Measurements from ENCODE around the gene MRRF. TPM values are rescaled to one million over a fixed set of nuclear protein-coding genes. Genes with fewer than 3 reads are reported as not detected.
"Not testable (repeated sequence)": the region's sequence is repeated elsewhere in the genome, so short reads cannot be mapped to it uniquely, and the experiment has no call there.

MRRF gene
- total RNA-seq, 1 experiment from 2014 or later, result 45.7 TPM

DNA sequence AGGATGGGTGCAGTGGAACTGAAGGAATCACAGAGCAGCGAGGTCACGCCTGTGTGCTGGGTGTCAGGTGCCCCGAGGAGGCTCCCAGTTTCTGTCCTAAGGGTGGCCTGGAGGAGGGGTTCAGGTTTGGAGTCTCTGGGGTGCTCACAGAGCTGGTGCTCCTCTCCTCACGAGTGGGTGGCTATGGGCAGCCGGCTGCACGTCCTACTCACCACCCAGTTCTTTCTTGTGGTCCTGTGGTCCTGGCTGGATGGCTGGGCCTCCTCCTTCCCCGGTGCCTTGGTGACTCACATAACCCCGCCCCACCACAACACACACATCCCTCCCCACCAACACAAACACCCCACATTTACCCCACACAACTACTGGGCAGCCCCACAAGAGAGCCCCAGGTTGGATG lies 96.2 kb downstream of the MRRF start:
- no TSS peak for BruUV-seq (replicated peaks)
- peaks cover 17% of the 10 kb centered on the region for H3K27me3 Mint-ChIP-seq (ENCODE audit: unreplicated experiment)
- no peak overlapping the region for H3K4me3 Mint-ChIP-seq (ENCODE audit: low read depth, unreplicated experiment)
- H3K4me1 Mint-ChIP-seq (ENCODE audit: low read depth, unreplicated experiment), result no peaks in the 10 kb centered on the region
- H3K9me3 Mint-ChIP-seq (ENCODE audit: low read depth, unreplicated experiment), result peaks cover 3% of the 10 kb centered on the region
- intact Hi-C loops (cut with micrococcal nuclease; ENCODE audit: unreplicated experiment), result no loop called here
- no peak for DNase-seq
- TF ChIP-seq, protein P1, sequence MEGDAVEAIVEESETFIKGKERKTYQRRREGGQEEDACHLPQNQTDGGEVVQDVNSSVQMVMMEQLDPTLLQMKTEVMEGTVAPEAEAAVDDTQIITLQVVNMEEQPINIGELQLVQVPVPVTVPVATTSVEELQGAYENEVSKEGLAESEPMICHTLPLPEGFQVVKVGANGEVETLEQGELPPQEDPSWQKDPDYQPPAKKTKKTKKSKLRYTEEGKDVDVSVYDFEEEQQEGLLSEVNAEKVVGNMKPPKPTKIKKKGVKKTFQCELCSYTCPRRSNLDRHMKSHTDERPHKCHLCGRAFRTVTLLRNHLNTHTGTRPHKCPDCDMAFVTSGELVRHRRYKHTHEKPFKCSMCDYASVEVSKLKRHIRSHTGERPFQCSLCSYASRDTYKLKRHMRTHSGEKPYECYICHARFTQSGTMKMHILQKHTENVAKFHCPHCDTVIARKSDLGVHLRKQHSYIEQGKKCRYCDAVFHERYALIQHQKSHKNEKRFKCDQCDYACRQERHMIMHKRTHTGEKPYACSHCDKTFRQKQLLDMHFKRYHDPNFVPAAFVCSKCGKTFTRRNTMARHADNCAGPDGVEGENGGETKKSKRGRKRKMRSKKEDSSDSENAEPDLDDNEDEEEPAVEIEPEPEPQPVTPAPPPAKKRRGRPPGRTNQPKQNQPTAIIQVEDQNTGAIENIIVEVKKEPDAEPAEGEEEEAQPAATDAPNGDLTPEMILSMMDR (IDR thresholded peaks at IDR 0.05; ENCODE audit: unreplicated experiment), result no peak
- H3K27ac Mint-ChIP-seq (ENCODE audit: unreplicated experiment), result no peak overlapping the region
- CTCF ChIA-PET, result no interaction called here
- H3K36me3 Mint-ChIP-seq (ENCODE audit: insufficient read depth, unreplicated experiment), result no peaks in the 10 kb centered on the region

- CTCF ChIA-PET; DNase-seq; H3K4me1 Mint-ChIP-seq (ENCODE audit: low read depth, unreplicated experiment); BruUV-seq (replicated peaks); H3K4me3 Mint-ChIP-seq (ENCODE audit: low read depth, unreplicated experiment); H3K36me3 Mint-ChIP-seq (ENCODE audit: insufficient read depth, unreplicated experiment); H3K9me3 Mint-ChIP-seq (ENCODE audit: low read depth, unreplicated experiment); H3K27ac Mint-ChIP-seq (ENCODE audit: unreplicated experiment); H3K27me3 Mint-ChIP-seq (ENCODE audit: unreplicated experiment); intact Hi-C loops (cut with micrococcal nuclease; ENCODE audit: unreplicated experiment): not testable (repeated sequence)
Measured at GRCh38 chr9:122363131-122363530, 98.4 kb downstream of the MRRF start.

GRCh38 chr9:122364117-122364782 lies 99.6 kb downstream of the MRRF start:
- intact Hi-C loops (cut with micrococcal nuclease; ENCODE audit: unreplicated experiment), result no loop called here
- Mint-ChIP-seq H3K4me1 (ENCODE audit: low read depth, unreplicated experiment) (no peaks in the 10 kb centered on the region), H3K36me3 (ENCODE audit: insufficient read depth, unreplicated experiment) (no peaks in the 10 kb centered on the region), H3K9me3 (ENCODE audit: low read depth, unreplicated experiment) (peaks cover 4% of the 10 kb centered on the region), H3K4me3 (ENCODE audit: low read depth, unreplicated experiment) (no peak overlapping the region), H3K27me3 (ENCODE audit: unreplicated experiment) (no peaks in the 10 kb centered on the region), H3K27ac (ENCODE audit: unreplicated experiment) (no peak overlapping the region)
- TF ChIP-seq, protein P1 (IDR thresholded peaks at IDR 0.05; ENCODE audit: unreplicated experiment), result no peak
- no peak for DNase-seq
- BruUV-seq (replicated peaks), result no TSS peak
- CTCF ChIA-PET, result no interaction called here

DNA sequence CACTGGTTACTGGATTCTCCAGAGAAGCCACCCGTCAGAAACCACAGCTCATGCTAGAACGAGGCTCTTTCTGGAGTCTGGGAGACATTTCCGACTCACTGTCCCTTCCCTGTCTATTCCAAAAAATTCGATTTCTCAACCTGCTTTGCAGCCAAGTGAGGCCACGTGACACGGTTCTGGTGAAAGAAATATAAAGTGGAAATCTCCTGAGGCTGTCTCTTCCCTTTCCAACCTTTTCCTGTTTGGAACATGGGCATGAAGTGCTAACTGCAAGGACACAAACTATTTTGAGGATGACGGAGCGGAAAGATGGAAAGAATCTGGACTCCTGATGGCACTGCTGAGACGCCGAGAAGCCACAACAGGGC lies 100.1 kb downstream of the MRRF start:
- Mint-ChIP-seq H3K4me1 (ENCODE audit: low read depth, unreplicated experiment) (no peaks in the 10 kb centered on the region), H3K27me3 (ENCODE audit: unreplicated experiment) (no peaks in the 10 kb centered on the region), H3K36me3 (ENCODE audit: insufficient read depth, unreplicated experiment) (no peaks in the 10 kb centered on the region), H3K9me3 (ENCODE audit: low read depth, unreplicated experiment) (peaks cover 4% of the 10 kb centered on the region), H3K4me3 (ENCODE audit: low read depth, unreplicated experiment) (no peak overlapping the region), H3K27ac (ENCODE audit: unreplicated experiment) (no peak overlapping the region)
- intact Hi-C loops (cut with micrococcal nuclease; ENCODE audit: unreplicated experiment), result no loop called here
- DNase-seq, result no peak
- BruUV-seq (replicated peaks), result no TSS peak
- TF ChIP-seq, protein P1 (IDR thresholded peaks at IDR 0.05; ENCODE audit: unreplicated experiment), result no peak
- CTCF ChIA-PET, result no interaction called here

DNA sequence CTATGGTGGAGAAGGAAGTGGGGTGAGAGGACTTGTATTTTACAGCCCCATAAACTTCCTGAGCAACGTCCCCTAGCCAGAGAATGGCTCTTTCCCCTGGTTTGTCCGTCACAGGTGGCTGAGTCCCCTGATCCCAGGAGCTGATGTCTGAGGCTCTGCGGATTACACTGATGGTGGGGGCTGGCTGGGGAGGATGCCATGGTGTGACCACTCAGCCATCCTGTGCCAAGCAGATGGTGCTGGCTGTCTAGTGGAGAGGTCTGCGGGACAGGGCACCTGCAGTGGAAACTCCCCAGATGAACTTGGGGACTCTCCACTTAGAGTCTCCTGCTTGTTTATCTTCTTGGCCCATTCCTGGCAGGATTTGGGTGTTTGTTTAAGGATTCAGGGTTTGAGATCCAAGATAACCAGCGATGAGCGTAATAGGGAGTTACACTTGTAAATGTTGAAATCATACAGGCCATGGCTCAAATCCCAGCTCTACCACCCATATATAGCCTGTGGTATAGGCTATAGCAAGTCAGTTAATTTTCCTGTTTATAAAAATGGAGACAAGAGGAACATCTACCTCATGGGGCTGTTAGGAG lies 101.5 kb downstream of the MRRF start:
- Mint-ChIP-seq H3K27ac (ENCODE audit: unreplicated experiment) (no peak overlapping the region), H3K4me1 (ENCODE audit: low read depth, unreplicated experiment) (no peaks in the 10 kb centered on the region), H3K36me3 (ENCODE audit: insufficient read depth, unreplicated experiment) (no peaks in the 10 kb centered on the region), H3K4me3 (ENCODE audit: low read depth, unreplicated experiment) (no peak overlapping the region), H3K9me3 (ENCODE audit: low read depth, unreplicated experiment) (peaks cover 4% of the 10 kb centered on the region), H3K27me3 (ENCODE audit: unreplicated experiment) (no peaks in the 10 kb centered on the region)
- TF ChIP-seq, protein P1 (IDR thresholded peaks at IDR 0.05; ENCODE audit: unreplicated experiment), result no peak
- no peak for DNase-seq
- intact Hi-C loops (cut with micrococcal nuclease; ENCODE audit: unreplicated experiment), result no loop called here
- CTCF ChIA-PET, result interaction anchor here (0.5 kb wide), 1 partner anchor 295 kb away, joined by 3 read pairs; no protein-coding TSS in a partner anchor
- BruUV-seq (replicated peaks), result no TSS peak

All from Calu3 (cell line).